NCI-H2081 (cell line): ENCODE data around the gene EPHB1.

Experiments
- DNase-seq, 2 experiments: peaks; one replicate each; lab custom pipeline; 2025; lab: John Stamatoyannopoulos, UW

The EPHB1 gene

DNA sequence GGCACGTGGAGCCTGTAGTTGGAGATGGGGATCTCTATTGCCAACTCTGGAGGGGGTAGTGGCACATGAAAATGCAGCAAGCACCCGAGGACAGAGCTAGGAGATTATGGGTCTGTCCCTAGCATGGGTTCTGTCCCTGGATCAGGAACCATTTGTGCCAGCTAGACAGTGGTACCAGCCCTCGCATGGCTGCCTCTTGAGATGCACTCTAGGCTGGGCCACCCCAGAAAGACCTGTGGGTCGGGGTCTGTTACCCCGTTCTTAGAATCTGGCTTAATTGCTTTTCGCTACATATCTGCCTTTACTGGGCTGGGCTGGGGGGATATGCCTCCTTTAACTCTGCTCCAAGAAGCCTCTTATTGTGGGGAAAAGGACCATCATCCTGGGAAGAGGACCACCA is 54.5 kb downstream of the EPHB1 start:
- no peak for DNase-seq

DNA sequence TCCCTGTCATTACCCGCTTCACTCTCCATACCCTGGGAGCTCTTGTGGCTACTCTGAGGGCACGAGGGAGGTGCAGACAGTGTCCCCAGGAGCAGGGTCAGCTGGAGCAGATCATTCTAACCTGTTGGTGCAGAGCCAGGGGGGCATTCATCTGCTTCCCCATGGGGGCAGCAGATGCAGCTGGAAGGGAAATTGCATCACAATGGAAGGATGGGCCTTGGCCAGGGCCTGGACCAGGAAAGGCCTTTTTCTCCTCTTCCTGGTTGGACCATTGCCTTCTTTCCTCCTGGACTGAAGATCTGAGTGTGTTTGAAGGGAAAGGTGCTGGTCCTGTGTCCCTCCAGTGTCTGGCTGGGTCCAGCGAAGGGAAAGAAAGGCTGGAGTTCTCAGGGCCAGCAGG is 55.7 kb downstream of the EPHB1 start:
- no peak for DNase-seq

DNA sequence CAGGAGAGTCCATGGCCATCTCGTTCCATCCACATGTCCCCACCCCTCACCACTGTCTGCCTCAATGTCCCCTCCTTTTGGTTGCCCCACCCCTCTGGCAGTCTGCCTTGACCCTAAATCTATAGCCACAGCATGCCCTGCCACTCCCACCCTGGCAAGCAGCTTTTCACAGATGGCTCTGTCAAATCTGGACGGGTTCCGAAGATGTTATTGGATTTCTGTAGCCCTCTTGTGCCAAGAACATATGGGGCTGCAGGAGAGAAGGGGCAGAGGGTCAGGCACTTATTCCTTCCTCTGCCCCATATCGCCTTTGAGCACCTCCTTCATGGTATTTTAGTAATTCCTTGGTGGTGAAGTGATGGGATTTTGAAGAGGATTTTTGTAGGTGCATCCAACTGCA is 57.1 kb downstream of the EPHB1 start:
- no peak for DNase-seq

DNA sequence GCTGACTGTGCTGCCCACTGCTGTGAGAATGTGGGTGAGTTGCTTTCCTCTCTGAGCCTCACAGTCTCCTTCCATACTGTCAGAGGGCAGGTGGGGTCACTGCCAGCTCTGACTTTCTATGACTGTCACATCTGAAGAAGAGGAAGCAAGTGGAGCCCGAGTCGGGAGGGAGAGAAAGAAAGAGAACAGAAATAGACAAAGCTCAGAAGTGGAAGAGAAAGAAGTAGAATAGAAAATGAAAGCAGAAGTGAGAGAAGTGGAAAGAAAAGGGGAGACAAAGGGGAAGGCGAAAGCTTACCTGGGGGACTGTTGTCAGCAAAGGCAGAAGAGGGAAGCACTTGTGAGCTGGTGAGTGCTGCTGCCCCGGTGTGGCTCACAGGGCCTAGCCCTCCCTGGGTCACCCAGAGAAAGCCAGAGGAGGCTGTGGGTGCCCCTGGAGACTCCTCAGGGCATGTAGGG is 57.9 kb downstream of the EPHB1 start:
- DNase-seq = no peak

DNA sequence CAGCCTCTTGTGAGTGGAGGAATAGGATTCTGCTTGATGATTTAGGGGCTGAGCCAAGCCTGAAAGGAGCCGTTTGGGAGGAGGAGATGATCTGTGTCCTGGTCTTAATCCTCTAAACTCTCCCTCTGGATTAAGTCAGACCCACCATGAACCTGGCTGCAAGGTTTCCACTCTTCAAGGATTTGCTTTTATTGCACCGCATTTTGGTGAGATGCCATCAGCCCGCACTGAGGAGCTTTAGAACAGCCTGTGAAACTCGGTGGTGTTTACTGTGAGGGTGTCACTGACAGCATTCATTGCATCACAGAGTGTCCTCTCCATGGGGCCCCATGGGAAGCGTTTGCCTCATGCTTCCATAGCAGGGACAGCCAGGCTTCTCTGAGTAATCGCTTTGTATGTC is 59.2 kb downstream of the EPHB1 start:
- no peak for DNase-seq

DNA sequence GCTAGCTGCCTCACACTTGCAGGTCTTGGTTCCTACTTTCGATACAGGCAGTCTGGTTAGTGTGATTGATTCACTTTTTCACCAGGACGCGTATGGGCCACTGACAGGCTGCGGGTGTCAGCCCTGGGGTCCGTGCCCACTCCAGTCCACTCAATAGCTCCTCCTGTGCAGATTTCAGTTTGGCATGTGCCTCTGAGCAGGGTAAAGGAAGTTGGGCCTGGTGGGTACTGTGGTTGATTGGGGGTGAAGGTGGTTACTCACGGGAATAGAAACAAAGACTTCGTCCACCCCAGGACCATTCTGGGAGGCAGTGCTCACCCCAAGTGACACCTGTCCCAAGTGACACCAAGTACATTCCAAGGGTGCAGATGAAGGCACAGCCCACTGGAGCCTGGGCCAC is 62.3 kb downstream of the EPHB1 start:
- DNase-seq = no peak

DNA sequence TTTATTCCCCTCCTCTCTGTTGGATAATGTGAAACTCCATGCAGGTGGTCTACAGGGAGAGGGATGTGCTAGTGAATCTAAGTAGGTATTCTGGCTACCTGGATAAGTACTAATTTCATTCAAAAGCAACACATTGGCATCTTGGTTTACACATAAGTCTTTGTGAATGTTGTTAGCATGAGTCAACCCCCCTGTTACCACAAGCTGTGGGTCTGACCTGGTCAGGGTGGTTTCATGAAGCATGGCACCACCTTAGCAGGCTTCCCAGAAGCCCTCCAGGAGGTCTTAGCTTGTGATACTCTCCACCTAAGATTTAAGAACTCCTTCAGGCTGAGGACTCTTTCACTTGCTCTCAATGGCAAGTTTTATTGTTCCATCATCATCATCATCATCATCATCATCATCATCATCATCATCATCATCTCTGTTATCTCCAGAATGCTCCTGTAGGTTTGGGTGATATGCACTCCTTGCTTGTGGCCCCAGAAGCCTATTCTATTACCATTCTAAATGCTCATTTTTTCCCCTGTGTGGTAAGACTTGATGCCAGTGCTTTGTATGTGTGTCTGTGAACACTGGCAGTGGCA is 62.8 kb downstream of the EPHB1 start:
- no peak for DNase-seq

DNA sequence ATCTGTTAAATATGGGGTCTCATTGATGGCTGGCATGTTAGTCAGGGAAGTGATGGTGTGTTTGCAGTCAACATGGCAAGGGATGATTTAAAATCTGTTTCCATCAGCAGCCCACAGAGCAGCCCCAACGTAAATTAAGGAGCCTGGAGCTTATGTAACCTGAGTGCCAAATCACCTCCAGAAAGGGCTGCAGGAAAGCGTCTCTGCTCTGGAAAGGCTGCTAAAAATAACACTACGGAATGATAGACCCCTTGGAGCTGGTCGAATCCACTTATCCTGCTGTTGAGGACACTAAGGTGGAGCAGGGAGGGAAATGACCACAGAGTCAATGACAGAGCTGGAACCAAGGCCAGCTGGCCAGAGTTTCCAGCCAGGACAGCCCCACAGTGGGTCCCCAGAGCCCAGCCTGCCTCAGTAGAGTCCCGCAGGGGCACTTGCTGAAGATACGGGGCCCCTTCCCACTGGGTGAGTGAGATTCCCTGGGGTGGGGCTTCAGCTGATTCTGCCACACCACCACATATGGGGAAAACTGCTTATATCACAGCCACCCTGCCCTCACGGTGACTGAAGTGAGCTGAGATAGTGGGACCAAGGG is 63.5 kb downstream of the EPHB1 start:
- peak; percentile 65 to 79 for DNase-seq

DNA sequence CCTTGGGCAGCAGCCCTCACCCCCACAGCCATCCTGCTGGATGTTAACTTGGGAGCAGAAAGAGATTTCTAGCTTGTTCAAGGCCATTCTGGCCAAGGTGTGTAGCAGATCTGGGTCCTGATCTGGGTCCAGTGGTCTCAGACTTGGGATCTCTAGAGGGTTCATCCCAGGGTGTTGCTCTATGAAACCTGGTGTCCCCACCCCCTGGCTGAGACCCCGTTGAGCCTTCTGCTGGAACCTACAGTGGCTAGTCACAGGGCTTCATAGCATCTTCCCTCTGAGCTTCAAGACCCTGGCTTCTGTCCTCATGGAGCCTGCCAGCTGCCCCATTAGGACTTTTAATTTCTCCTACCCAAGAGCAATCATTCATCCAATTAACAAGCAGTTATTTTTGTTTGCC is 64.3 kb downstream of the EPHB1 start:
- no peak for DNase-seq

DNA sequence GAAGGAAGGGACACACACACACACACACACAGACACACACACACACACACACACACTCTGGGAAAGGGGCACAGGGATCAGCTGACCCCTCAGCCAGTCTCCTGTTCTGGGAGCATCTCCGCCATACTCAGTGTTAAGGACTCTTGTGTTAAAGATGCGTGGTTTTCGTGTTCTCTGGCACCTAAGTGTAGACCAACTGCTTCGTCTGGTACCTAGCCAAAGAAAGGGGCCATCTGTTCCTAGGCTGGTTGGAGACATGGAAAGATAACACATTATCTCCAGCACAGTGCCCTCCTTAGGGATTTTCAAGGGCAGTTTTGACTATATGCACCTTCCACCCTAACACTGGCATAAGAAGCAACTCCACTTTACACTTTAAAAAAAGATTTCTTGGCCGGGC is 65.1 kb downstream of the EPHB1 start:
- no peak for DNase-seq

DNA sequence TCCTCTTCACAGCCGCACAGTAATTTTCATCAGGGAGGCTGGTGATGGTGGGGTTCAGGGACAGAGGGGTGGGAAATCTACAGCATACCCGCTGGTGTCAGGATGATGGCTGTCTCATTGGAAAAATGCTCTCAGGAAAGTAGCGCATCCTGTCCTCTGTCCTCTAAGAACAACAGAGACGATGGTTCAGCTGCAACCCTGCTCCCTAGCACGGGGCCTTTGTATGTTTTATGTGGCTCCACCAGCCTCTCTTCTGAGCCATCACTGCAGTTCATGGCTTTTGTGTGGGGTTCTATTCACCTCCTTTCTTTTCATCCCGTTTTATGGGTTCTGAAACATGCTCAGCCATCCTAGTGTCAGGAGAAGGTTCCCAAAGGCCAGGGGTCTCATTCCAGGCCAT is 68.9 kb downstream of the EPHB1 start:
- no peak for DNase-seq

DNA sequence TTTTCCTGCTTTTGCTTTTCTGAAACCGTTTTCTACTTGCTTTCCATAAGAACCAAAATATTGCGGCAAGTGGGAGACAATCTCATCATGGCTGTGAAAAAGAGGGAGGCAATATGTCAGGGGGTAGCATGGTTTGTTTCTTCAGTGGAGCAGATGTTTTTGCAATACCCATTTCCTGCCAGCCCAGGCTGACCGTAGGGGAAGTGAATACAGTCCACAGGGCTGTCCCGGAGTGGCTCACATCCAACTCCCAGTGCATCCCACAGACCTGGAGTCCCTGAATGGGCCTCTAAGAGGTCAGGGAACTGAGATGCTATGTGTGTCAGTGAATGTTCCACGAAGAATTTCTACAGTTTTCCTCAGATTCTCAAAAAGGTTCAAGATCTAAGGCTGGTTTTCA is 69.6 kb downstream of the EPHB1 start:
- DNase-seq = no peak

DNA sequence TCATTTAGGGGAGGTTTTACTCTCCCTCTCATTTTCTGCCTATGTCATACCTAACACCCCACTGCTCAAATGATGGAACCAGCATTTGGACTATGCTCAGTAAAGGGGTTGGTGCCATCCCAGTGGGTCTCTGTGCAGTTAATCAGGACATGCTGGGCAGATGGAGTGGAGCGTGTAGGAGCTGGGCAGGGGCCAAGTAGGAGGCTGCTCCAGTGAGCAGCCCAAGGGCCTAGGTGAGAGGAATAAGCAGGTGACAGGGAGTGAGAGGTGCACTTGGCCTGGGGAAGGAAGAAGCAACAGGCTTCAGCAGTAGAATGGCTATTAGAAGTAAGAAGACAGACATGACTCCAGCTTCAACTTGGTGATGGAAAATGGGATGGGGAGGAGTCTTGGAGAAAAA is 72.2 kb downstream of the EPHB1 start:
- DNase-seq = no peak

DNA sequence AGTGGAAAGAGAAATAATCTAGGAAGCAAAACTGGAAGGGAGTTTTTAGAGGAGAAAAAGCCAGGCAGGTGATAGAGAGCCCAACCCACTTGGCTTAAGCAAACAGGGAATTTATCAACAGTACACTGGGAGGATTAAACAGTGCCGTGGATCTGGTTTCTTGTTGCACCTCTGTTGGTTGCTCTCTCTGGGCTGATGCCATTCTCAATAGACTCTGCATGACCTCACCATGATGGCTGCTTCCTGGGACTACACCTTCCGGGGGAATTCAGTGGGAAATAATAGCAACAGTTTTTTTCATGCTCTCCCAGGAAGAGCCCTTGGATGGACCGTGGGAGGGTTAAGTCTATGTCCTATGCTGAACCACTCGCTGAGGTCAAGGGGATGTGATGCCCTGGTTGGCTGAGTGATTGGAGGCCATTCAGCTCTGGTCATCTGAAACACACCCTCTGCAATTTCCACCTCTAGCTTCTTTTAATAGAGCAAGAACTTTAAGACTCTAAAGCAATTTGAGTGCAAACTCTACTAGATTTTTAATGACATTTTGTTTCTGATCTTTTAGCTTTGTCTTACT is 74.2 kb downstream of the EPHB1 start:
- peak in 1 of 2 experiments; percentile 44 for DNase-seq

DNA sequence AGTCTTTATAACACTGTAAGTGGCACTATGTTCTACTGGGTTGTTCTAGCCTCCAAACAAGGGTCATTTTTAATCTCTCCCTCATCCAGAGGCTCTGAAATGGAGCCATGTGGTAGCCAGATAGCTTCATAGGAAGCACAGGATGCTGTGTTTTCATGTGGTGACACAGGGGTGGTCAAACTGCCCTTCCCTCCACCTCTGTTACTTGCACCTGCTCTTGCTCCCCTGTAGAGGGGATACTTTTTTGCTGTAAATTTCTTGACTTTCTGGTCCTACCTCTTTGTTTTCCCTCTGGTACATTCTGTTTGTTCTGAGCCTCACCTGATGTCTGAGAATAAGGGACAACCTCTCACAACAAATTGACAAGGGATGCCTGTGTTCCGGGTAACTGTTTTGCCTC is 76.8 kb downstream of the EPHB1 start:
- no peak for DNase-seq

DNA sequence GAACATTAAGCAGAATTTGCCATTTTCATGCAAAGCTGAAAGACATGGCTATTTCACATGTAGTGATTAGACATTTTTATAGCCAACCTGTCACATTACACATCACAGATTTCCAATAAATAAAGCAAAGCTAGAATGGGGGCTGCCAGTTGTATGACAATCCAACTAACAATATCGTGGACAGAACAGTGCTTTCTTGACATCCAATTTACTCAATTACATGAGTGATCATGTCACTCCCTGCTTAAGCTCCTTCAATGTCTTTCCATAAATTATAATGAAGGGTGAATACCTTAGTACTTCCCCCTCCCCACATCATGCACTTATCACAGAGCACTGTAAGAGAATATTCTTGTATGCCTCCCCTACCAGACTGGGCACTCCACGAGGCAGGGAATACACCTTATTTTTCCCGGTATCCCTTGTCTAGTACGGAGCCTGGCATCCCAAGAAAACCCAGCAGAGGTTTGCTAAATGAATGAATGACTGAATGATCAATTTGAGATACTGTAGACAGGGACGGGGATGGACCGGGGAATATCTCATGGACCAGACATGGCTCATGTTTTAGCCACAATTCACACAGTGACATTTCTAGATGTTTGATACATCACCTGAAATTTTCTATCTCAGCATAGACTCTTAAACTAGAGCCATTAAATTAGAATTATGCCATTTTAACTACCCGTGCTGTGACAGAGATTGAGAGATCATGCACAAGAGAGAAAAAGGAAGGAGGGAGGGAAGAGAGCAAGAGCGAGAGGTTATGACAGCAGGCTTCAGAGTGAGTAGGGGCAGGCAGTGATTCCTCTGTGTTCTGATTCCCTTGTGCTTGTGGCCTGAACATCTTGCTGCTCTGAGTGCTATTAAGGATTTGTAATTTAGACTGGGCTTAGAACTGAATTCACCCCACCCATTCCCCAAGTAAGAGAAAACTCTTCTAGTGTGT is 77.7 kb downstream of the EPHB1 start:
- no peak for DNase-seq

DNA sequence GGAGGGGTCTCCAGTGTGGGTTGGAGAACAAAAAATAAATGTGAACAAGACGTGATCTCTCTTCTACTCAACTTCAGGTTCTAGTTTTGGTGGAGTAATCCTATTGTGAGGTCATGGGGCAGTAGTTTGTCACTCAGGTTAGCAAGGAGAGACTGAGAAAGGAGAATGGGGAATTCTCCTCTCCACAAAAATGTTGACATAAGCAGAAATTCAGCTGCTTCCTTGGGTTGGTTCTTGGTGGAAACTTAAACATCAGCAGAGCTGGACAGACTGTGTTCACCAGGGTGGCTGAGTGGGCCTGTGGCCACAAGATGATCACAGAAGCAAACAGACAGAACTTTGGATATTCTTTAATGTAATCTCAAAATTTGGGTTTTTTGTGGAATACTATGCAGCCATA is 78.7 kb downstream of the EPHB1 start:
- DNase-seq = no peak

DNA sequence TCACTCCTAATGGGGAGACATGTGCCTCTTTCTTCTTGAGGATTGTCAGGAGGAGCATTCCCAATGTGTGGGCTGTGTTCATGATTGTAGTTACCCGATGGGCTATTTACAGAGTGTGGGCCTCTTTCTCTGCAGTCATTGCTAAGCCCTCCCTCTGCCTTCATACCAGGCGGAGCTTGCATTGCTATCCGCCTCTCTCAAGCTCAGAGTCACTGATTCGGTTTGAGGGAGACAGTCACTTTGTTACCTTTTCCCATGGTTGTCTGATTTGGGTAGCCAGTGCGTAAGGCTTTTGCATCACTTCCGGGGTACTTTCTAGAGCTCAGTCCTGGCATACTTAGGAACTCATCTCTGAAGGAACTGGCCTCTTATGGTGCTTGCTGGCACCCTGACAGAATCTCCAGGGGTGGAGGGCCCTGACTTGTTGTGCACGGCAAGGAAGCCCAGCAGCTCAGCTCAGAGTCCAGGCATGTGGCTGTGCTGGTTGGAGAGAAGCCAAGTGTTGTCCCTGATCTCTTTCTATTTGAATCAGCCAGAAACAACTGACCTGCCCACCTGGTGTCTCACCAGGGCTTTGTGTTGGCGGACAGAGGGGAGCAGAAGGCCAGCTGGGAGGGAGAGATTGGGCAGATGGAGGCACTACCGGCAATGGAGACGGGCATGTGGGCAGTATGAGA is 79.8 kb downstream of the EPHB1 start:
- peak in 1 of 2 experiments; percentile 34 for DNase-seq

DNA sequence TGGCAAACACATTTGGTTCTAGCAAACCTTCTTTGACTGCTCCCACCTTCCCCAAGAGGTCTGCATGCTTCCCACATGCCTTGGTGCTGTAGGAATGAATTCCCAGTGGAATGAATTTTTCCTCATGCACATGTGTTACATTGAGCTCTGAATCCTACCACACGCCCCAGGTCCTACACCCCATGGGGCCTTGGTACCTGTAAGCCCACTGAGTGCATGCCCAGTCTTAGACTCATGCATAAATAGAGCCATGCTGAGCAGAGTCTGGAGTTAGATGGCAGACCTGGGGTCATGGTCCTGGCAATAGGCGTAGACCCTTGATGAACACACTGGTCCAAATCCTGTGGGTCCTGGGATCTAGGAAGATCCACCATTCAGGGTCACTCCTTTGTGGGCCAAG is 81.8 kb downstream of the EPHB1 start:
- DNase-seq = no peak

DNA sequence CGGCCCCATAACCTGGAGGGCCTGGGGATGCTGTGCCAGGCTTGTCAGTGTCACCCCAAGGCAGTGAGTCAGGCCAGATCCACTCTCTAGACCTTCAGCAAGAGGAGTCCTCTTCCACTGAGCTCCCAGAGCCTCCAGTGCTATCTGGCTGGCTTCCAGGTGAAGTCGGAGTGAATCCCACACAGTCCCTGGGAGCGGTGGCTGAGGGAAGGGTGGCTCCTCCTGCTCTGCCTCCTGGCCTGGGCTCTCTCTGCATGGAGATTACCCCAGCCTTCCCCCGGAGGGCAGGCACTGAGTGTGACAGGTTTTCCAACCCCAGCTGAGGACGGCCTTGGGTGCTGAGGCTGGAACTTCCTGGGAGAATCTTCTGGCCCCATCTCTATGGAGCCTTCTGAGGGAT is 82.7 kb downstream of the EPHB1 start:
- DNase-seq = no peak

DNA sequence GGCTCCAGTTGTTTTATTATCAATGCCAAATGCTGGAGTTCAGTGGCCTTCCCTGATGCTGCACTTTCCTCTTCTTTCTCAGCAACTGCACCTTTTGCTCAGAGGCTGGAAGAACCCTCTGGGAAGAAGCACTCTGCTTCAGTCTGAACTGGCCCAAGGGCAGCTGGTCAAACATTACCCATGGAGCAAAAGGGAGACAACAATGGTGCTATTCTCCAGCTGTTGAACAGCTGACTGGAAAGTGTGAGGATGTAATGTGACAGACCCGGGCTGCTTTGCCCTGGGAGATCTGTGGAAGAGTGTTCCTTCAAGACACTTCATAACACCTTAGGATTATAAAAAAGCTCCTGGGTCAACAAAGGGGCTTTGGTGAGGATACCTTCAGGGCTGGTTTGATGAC is 84.9 kb downstream of the EPHB1 start:
- DNase-seq = peak; percentile 17 to 35

DNA sequence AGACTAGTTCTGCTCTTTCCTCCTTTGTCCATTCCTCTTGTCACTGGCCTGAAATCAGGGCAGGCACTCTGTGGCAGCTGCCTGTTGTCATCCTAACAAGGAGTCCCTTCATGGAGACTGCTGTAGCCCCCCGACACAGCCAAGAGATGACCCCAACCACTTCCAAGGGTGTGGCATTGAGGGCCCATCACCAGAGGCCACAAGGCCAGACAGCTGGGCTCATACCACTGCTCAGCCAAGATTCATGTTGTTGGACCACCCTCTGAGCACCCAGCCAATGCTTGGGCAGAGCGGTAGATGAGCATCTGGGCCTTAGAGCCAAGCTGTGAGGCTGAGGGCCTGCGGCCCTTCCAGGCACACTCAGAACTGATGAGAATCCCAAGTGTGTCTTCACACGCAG is 85.4 kb downstream of the EPHB1 start:
- DNase-seq = no peak
